Measurements from ENCODE around the gene CHMP4B.

CHMP4B gene

DNA sequence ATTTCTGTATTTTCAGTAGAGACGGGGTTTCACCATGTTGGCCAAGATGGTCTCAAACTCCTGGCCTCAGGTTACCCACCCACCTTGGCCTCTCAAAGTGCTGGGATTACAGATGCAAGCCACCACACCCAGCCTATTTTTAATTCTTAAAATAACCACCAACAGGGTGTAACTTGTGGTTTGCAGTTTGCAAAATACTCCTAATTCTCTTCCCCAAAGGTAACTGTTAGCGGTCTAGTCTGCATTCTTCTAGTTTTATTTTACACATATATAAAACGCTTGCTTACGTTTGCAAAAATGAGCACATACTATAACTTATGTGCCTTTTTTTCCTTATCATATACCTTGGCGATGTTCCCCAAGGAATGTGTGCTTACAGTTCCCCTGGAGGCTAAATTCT, 25.6 kb upstream of the CHMP4B start:
- no peak overlapping the region for H3K4me3 ChIP-seq (ENCODE audit: low read depth, low read length)
- H3K27me3 ChIP-seq (replicated peaks) = no peaks in the 10 kb centered on the region
- TF ChIP-seq, protein P1, sequence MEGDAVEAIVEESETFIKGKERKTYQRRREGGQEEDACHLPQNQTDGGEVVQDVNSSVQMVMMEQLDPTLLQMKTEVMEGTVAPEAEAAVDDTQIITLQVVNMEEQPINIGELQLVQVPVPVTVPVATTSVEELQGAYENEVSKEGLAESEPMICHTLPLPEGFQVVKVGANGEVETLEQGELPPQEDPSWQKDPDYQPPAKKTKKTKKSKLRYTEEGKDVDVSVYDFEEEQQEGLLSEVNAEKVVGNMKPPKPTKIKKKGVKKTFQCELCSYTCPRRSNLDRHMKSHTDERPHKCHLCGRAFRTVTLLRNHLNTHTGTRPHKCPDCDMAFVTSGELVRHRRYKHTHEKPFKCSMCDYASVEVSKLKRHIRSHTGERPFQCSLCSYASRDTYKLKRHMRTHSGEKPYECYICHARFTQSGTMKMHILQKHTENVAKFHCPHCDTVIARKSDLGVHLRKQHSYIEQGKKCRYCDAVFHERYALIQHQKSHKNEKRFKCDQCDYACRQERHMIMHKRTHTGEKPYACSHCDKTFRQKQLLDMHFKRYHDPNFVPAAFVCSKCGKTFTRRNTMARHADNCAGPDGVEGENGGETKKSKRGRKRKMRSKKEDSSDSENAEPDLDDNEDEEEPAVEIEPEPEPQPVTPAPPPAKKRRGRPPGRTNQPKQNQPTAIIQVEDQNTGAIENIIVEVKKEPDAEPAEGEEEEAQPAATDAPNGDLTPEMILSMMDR (IDR thresholded peaks at IDR 0.05; ENCODE audit: low read depth, low read length, missing control alignments) = no peak
- no peaks in the 10 kb centered on the region for H3K36me3 ChIP-seq (replicated peaks)
- DNase-seq = no peak
- in situ Hi-C loops (cut with HindIII; ENCODE audit: low pct_ligation_motif_present, low sequenced_read_pairs) = no loop called here
- H3K27ac ChIP-seq = no peak overlapping the region

DNA sequence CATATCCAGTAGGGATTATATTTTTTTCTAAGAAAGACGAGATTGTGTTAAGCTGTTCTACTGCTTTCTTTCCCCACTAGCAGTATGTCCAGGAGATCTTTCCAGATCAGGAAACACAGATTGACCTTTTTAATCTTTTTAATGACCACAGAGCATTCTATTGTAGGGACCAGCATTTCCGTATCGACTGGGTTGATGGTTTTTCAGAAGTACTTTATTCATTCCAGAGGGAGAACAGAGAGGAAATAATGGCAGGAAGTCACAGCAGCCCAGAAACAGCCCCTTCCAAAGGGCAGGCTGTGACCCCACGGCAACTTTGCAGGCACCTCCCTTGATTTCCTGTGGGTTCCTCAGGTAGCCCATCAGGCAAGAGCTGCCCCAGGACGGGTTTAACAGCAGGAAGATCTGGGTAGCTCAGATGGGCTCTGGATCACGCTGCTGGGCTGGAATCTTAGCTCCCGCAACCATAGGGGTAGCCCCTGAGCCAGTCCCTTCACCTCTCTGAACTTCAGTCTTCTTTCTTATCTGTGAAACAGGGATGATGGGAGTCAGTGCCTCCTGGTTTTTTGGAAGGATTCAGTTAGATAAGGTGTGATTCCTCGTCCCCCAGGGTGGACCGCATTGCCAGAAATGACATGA, 23.8 kb upstream of the CHMP4B start:
- TF ChIP-seq, protein P1 (IDR thresholded peaks at IDR 0.05; ENCODE audit: low read depth, low read length, missing control alignments) = no peak
- no peak for DNase-seq
- H3K27ac ChIP-seq = no peak overlapping the region
- H3K36me3 ChIP-seq (replicated peaks) = no peaks in the 10 kb centered on the region
- H3K27me3 ChIP-seq (replicated peaks) = no peaks in the 10 kb centered on the region
- no peak overlapping the region for H3K4me3 ChIP-seq (ENCODE audit: low read depth, low read length)
- in situ Hi-C loops (cut with HindIII; ENCODE audit: low pct_ligation_motif_present, low sequenced_read_pairs) = no loop called here

- H3K4me3 ChIP-seq (ENCODE audit: low read depth, low read length) = no peak overlapping the region
- H3K27me3 ChIP-seq (replicated peaks) = no peaks in the 10 kb centered on the region
- in situ Hi-C loops (cut with HindIII; ENCODE audit: low pct_ligation_motif_present, low sequenced_read_pairs) = no loop called here
- H3K27ac ChIP-seq = no peak overlapping the region
- TF ChIP-seq, protein P1 (IDR thresholded peaks at IDR 0.05; ENCODE audit: low read depth, low read length, missing control alignments) = no peak
- DNase-seq = no peak
- H3K36me3 ChIP-seq (replicated peaks) = no peaks in the 10 kb centered on the region
Measured at GRCh38 chr20:33788351-33789049, 22.6 kb upstream of the CHMP4B start.

- Histone ChIP-seq H3K27ac (peak overlapping the region; percentile 84), H3K27me3 (replicated peaks) (no peaks in the 10 kb centered on the region), H3K36me3 (replicated peaks) (no peaks in the 10 kb centered on the region), H3K4me3 (ENCODE audit: low read depth, low read length) (no peak overlapping the region)
- in situ Hi-C loops (cut with HindIII; ENCODE audit: low pct_ligation_motif_present, low sequenced_read_pairs) = no loop called here
- DNase-seq = peak; percentile 87
- TF ChIP-seq, protein P1 (IDR thresholded peaks at IDR 0.05; ENCODE audit: low read depth, low read length, missing control alignments) = no peak
Measured at GRCh38 chr20:33789109-33789857, 21.9 kb upstream of the CHMP4B start.

DNA sequence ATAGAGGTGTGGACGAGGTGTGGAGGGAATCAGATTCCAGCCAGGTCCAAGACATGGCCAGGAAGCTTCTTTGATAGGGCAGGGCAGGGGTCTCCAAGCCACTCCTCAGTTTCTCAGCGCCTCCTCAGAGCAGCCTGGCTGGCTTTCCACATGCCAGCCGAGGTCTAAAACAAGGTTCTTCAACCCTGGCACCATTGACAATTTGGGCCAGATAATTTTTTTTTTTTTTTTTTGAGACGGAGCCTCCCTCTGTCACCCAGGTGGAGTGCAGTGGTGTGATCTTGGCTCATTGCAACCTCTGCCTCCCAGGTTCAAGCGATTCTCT, 21.3 kb upstream of the CHMP4B start:
- Histone ChIP-seq H3K27me3 (replicated peaks) (no peaks in the 10 kb centered on the region), H3K4me3 (ENCODE audit: low read depth, low read length) (no peak overlapping the region)

More for the DNA sequence above, 21.3 kb upstream of the CHMP4B start:
- peak overlapping the region; percentile 84 for H3K27ac ChIP-seq
- DNase-seq = no peak
- TF ChIP-seq, protein P1 (IDR thresholded peaks at IDR 0.05; ENCODE audit: low read depth, low read length, missing control alignments) = no peak
- no peaks in the 10 kb centered on the region for H3K36me3 ChIP-seq (replicated peaks)
- in situ Hi-C loops (cut with HindIII; ENCODE audit: low pct_ligation_motif_present, low sequenced_read_pairs) = no loop called here
